ENCODE data around the gene DPYD. TPM values are rescaled to one million over a fixed set of nuclear protein-coding genes. Genes with fewer than 3 reads are reported as not detected.

Gene DPYD
- total RNA-seq, 4 donors from 2014 or later: 35.7 to 65.4 (median 43.7) TPM

DNA sequence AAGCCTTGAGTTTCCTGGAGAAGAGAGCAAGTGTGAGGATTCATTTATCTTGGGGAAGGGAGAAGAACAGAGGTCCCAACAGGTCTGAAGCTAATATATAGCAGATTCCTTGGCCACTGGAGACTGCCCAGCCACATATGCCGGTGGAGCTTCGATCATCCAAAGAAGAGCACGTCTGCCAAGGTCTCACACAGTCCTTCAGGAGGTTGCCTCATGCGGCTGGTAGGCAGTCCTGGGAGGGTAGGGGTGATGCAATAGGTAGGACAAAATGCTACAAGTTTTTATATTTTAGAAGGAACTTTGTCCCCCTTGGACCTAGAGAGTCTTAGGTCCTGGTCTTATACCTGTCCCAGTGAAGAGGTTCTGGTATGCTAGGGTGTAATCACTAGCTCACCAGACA is 582.5 kb downstream of the DPYD start:
- WGBS, 2 donors: 95 to 100% methylated on average over 4 of the region's 4 CpGs
- Histone ChIP-seq H3K4me1 (no peaks in the 10 kb centered on the region), H3K27ac (no peak overlapping the region), H3K4me3 (no peak overlapping the region), H3K36me3 (no peaks in the 10 kb centered on the region), H3K27me3 (no peaks in the 10 kb centered on the region), H3K9me3 (no peaks in the 10 kb centered on the region)
- TF ChIP-seq POLR2A (IDR thresholded peaks at IDR 0.05) (no peak), EP300 (IDR thresholded peaks at IDR 0.05) (no peak)
- TF ChIP-seq, protein P1, sequence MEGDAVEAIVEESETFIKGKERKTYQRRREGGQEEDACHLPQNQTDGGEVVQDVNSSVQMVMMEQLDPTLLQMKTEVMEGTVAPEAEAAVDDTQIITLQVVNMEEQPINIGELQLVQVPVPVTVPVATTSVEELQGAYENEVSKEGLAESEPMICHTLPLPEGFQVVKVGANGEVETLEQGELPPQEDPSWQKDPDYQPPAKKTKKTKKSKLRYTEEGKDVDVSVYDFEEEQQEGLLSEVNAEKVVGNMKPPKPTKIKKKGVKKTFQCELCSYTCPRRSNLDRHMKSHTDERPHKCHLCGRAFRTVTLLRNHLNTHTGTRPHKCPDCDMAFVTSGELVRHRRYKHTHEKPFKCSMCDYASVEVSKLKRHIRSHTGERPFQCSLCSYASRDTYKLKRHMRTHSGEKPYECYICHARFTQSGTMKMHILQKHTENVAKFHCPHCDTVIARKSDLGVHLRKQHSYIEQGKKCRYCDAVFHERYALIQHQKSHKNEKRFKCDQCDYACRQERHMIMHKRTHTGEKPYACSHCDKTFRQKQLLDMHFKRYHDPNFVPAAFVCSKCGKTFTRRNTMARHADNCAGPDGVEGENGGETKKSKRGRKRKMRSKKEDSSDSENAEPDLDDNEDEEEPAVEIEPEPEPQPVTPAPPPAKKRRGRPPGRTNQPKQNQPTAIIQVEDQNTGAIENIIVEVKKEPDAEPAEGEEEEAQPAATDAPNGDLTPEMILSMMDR (IDR thresholded peaks at IDR 0.05): no peak
- no peak for DNase-seq (ENCODE audit: low spot score in 2 of 2)

DNA sequence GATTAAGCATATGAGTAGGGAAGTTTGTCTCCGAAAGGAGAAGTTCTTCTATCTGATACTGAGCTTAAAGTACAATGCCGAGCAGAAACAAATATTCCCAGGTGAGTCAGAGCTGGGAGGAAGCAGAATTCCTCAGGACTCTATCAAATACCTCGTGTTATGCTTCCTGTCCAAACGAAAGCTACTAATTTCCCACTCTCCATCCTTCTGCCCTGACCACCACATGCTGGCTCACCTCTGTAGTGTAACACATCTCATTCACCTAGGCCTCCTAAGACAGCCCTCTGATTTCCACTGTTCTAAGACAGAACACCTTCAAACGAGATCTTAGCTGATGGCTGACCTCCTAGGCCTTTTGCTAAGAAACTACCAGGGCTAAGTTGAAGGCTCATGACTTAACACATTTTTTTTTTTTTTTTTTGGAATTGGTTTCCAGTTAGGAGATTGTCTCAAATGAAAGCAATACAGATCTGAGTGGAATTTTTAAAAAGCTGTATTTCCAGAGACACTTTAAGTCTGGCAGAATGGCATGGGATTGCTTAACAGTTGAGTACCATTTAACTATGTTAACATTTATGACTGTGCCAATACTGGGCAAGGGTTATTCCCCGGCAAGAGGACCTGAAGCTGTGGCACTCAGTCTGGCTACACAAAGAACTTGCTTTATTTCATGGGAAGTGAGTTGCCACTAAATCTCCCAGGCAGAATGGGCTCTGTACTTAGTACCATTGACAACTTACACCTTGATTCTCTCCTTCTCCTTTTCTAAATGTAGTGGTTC is 583.4 kb downstream of the DPYD start:
- no peaks in the 10 kb centered on the region for H3K36me3 ChIP-seq
- no peak for DNase-seq (ENCODE audit: low spot score in 2 of 2)
- no peaks in the 10 kb centered on the region for H3K9me3 ChIP-seq
- H3K4me3 ChIP-seq: no peak overlapping the region
- no peak overlapping the region for H3K27ac ChIP-seq
- no peaks in the 10 kb centered on the region for H3K4me1 ChIP-seq
- no peaks in the 10 kb centered on the region for H3K27me3 ChIP-seq
- TF ChIP-seq EP300 (IDR thresholded peaks at IDR 0.05) (no peak), POLR2A (IDR thresholded peaks at IDR 0.05) (no peak)
- TF ChIP-seq, protein P1 (IDR thresholded peaks at IDR 0.05): no peak
- 71 to 82% methylated on average over 6 of the region's 6 CpGs for WGBS, 2 donors

DNA sequence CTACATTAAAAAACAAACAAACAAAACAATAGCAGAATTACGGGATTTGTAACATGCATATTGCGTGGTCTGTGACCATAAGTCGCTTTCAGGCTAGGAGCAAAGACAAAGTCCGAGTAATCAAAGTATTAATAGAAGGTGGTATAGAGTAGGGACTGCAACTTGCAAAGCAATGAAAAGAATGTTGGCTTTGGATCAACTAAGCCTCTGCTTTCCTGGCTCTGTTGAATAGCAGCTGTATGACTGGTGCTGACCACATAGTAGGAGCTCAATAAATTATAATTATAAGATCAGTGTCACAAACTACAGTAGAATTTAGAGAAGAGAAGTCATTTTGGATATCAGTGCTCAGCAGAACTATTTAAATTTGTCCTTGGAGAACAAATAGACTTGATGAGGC is 586.4 kb downstream of the DPYD start:
- H3K27me3 ChIP-seq: no peaks in the 10 kb centered on the region
- TF ChIP-seq, protein P1 (IDR thresholded peaks at IDR 0.05): no peak
- no peak for TF ChIP-seq POLR2A (IDR thresholded peaks at IDR 0.05)
- TF ChIP-seq EP300 (IDR thresholded peaks at IDR 0.05): no peak
- 74 to 86% methylated on average over 4 of the region's 4 CpGs for WGBS, 2 donors
- no peak overlapping the region for H3K27ac ChIP-seq
- no peaks in the 10 kb centered on the region for H3K9me3 ChIP-seq
- H3K4me3 ChIP-seq: no peak overlapping the region
- no peak for DNase-seq (ENCODE audit: low spot score in 2 of 2)
- no peaks in the 10 kb centered on the region for H3K4me1 ChIP-seq
- no peaks in the 10 kb centered on the region for H3K36me3 ChIP-seq

DNA sequence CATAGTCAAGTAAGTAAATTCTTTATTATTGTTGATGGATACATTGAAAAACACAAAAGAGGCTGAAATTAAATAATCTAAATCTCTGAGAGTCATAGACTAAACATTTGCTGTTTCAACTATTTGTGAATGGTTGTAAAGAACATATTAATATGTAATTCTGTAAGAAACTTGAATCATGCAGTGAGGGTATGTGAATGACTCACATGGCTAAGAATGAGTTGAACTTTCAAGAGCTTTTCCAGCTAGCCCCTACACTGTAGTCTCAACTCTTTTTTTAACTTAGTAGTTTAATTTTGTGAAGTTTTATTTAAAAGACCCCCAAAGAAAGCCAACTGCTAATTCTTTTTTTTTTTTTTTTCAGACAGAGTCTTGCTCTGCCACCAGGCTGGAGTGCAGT is 588.1 kb downstream of the DPYD start:
- no peak for DNase-seq (ENCODE audit: low spot score in 2 of 2)
- H3K4me1 ChIP-seq: no peaks in the 10 kb centered on the region
- TF ChIP-seq EP300 (IDR thresholded peaks at IDR 0.05): no peak
- TF ChIP-seq, protein P1 (IDR thresholded peaks at IDR 0.05): no peak
- no peak for TF ChIP-seq POLR2A (IDR thresholded peaks at IDR 0.05)

DNA sequence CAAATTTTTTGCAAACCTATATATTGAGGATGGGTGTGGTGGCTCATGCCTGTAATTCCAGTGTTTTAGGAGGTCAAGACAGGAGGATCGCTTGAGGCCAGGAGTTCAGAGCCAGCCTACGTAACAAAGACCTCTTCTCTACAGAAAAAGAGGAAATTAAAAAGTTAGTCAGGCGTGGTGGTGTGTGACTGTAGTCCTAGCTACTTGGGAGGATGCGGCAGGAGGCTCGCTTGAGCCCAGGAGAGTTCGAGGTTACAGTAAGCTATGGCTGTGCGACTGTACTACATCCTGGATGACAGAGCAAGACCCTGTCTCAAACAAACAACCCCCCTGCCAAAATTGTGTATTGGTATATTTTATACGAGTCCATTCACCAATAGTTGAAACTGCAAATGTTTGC is 589.7 kb downstream of the DPYD start:
- no peak overlapping the region for H3K4me3 ChIP-seq
- 90 to 92% methylated on average over 8 of the region's 8 CpGs for WGBS, 2 donors
- no peaks in the 10 kb centered on the region for H3K27me3 ChIP-seq
- no peaks in the 10 kb centered on the region for H3K4me1 ChIP-seq
- H3K9me3 ChIP-seq: no peaks in the 10 kb centered on the region
- TF ChIP-seq, protein P1 (IDR thresholded peaks at IDR 0.05): no peak
- TF ChIP-seq EP300 (IDR thresholded peaks at IDR 0.05): no peak
- no peak for TF ChIP-seq POLR2A (IDR thresholded peaks at IDR 0.05)
- no peaks in the 10 kb centered on the region for H3K36me3 ChIP-seq
- no peak overlapping the region for H3K27ac ChIP-seq
- no peak for DNase-seq (ENCODE audit: low spot score in 2 of 2)

More for the DNA sequence above, 588.1 kb downstream of the DPYD start:
- Histone ChIP-seq H3K27me3 (no peaks in the 10 kb centered on the region), H3K4me3 (no peak overlapping the region), H3K36me3 (no peaks in the 10 kb centered on the region), H3K27ac (no peak overlapping the region), H3K9me3 (no peaks in the 10 kb centered on the region)

Measured in tibial nerve (tissue), 4 donors.